Gastroesophageal sphincter (tissue), 4 donors: ENCODE results near the gene TYW1. TPM values are rescaled to one million over a fixed set of nuclear protein-coding genes. Genes with fewer than 3 reads are reported as not detected.
"Not testable (repeated sequence)": the region's sequence is repeated elsewhere in the genome, so short reads cannot be mapped to it uniquely, and the experiment has no call there.

ENCODE experiments used
- ATAC-seq: fragments of 150-250 bp; one replicate; pipeline ENCODE4 v1.9.1; 2016; ENCODE audit warnings: mild to moderate bottlenecking, moderate library complexity
- H3K27ac ChIP-seq, 4 donors: fragments of 200-600 bp; sonication (generic) in 3 of 4; 1 replicate in 3 of 4; 2 replicates in 1 of 4; pipeline ENCODE4 v1.5.1; 2016 to 2019
- H3K27me3 ChIP-seq: fragments of 200-600 bp; sonication (generic); one replicate; pipeline ENCODE4 v1.5.1; 2019
- H3K36me3 ChIP-seq, 2 donors: fragments of 200-600 bp; sonication (generic); one replicate each; pipeline ENCODE4 v1.5.1; 2019; ENCODE audit warnings: control low read depth in 1 of 2
- H3K4me1 ChIP-seq, 3 donors: fragments of 200-600 bp; sonication (generic); 1 replicate in 2 of 3; 2 replicates in 1 of 3; pipeline ENCODE4 v1.5.1; 2016 to 2019; ENCODE audit warnings: control low read depth in 2 of 3
- H3K4me3 ChIP-seq, 2 donors: fragments of 200-600 bp; sonication (generic); one replicate each; pipeline ENCODE4 v1.5.1; 2019; ENCODE audit warnings: mild to moderate bottlenecking in 1 of 2, moderate library complexity in 1 of 2
- H3K9me3 ChIP-seq, 3 donors: fragments of 200-600 bp; sonication (generic); one replicate each; pipeline ENCODE4 v1.5.1; 2017 to 2019; ENCODE audit warnings: control low read depth in 2 of 3
- CTCF ChIP-seq, 4 experiments: fragments of 200-600 bp in 2 of 4; fragments of 450-650 bp in 2 of 4; sonication (generic) in 1 of 4; IDR thresholded peaks; one replicate each; pipeline ENCODE4 v1.5.1; 2017 to 2019; ENCODE audit warnings: antibody characterized with exemption in 4 of 4, mild to moderate bottlenecking in 2 of 4, moderate library complexity in 2 of 4
- EP300 ChIP-seq: sonication (generic); formaldehyde crosslinking; IDR thresholded peaks from one replicate; pipeline ENCODE4 v1.6.1; 2017; ENCODE audit warnings: antibody characterized with exemption, mild to moderate bottlenecking
- POLR2A ChIP-seq, 2 donors: fragments of 450-650 bp; IDR thresholded peaks; one replicate each; pipeline ENCODE4 v1.6.1; 2017; ENCODE audit warnings: antibody characterized with exemption in 2 of 2, mild to moderate bottlenecking in 2 of 2, moderate library complexity in 1 of 2
- POLR2AphosphoS5 ChIP-seq: sonication (generic); formaldehyde crosslinking; IDR thresholded peaks from one replicate; pipeline ENCODE4 v1.6.1; 2017; ENCODE audit warnings: antibody characterized with exemption
- WGBS, 2 donors: methylation state at CpG; one replicate each; pipeline ENCODE4 v1.1.5; 2018; ENCODE audit warnings: low coverage in 1 of 2; 5-methylcytosine and 5-hydroxymethylcytosine counted together
- total RNA-seq, 4 donors: library from RNA; depleted of rRNA; stranded (reverse); fragments of >200 nt; gene quantifications; one replicate each; pipeline ENCODE4 v1.1.0, GENCODE V29; 2016

The TYW1 gene
- total RNA-seq, 4 donors from 2014 or later, result 11.7 to 30.2 (median 14.6) TPM

- Histone ChIP-seq H3K4me3 (no peak overlapping the region), H3K27me3 (no peaks in the 10 kb centered on the region), H3K36me3 (peaks cover 0 to 58% of the 10 kb centered on the region in 2 donors), H3K4me1 (no peaks in the 10 kb centered on the region), H3K9me3 (no peaks in the 10 kb centered on the region), H3K27ac (no peak overlapping the region)
- no peak for ATAC-seq
- 94 to 96% methylated on average over 4 of the region's 4 CpGs for WGBS, 2 donors
- TF ChIP-seq EP300, result no peak
- TF ChIP-seq POLR2AphosphoS5, result no peak
- TF ChIP-seq POLR2A (IDR thresholded peaks at IDR 0.05), result no peak
- TF ChIP-seq CTCF (IDR thresholded peaks at IDR 0.05), result no peak
Measured at GRCh38 chr7:66960192-66960591, 36.4 kb upstream of the TYW1 start.

GRCh38 chr7:66961096-66961495 is 35.5 kb upstream of the TYW1 start:
- ATAC-seq, result no peak
- TF ChIP-seq EP300, result no peak
- no peak for TF ChIP-seq POLR2AphosphoS5
- no peak for TF ChIP-seq CTCF (IDR thresholded peaks at IDR 0.05)
- TF ChIP-seq POLR2A (IDR thresholded peaks at IDR 0.05), result no peak
- 80% methylated on average over 1 of the region's 5 CpGs; no CpG with 5 or more reads in 1 of the 2 donors for WGBS, 2 donors

GRCh38 chr7:66964411-66964810 is 32.2 kb upstream of the TYW1 start:
- no peaks in the 10 kb centered on the region for H3K27me3 ChIP-seq
- H3K27ac ChIP-seq, result no peak overlapping the region
- WGBS, 2 donors, result 35 to 40% methylated on average over 1 to 4 of the region's 4 CpGs
- no peak overlapping the region for H3K4me3 ChIP-seq
- peaks cover 0 to 16% of the 10 kb centered on the region in 2 donors for H3K36me3 ChIP-seq
- TF ChIP-seq POLR2A (IDR thresholded peaks at IDR 0.05) (no peak), EP300 (no peak), CTCF (IDR thresholded peaks at IDR 0.05) (no peak), POLR2AphosphoS5 (no peak)
- H3K9me3 ChIP-seq, result no peaks in the 10 kb centered on the region
- H3K4me1 ChIP-seq, result no peaks in the 10 kb centered on the region
- ATAC-seq, result no peak

More at GRCh38 chr7:66961096-66961495, 35.5 kb upstream of the TYW1 start:
- Histone ChIP-seq H3K27me3 (no peaks in the 10 kb centered on the region), H3K4me1 (no peaks in the 10 kb centered on the region), H3K27ac (no peak overlapping the region), H3K9me3 (no peaks in the 10 kb centered on the region), H3K36me3 (peaks cover 0 to 49% of the 10 kb centered on the region in 2 donors), H3K4me3 (no peak overlapping the region)

- no CpG with 5 or more reads among the region's 6 CpGs for WGBS, 2 donors
- Histone ChIP-seq H3K27ac (no peak overlapping the region), H3K4me1 (no peaks in the 10 kb centered on the region), H3K36me3 (no peaks in the 10 kb centered on the region), H3K4me3 (no peak overlapping the region), H3K27me3 (no peaks in the 10 kb centered on the region), H3K9me3 (no peaks in the 10 kb centered on the region)
- ATAC-seq, result no peak
- TF ChIP-seq EP300 (no peak), POLR2A (IDR thresholded peaks at IDR 0.05) (no peak), POLR2AphosphoS5 (no peak), CTCF (IDR thresholded peaks at IDR 0.05) (no peak)
Measured at GRCh38 chr7:66967029-66967428, 29.6 kb upstream of the TYW1 start.

GRCh38 chr7:66969001-66969400 is 27.6 kb upstream of the TYW1 start:
- H3K27ac ChIP-seq, H3K36me3 ChIP-seq, H3K4me3 ChIP-seq, ATAC-seq, H3K27me3 ChIP-seq, H3K4me1 ChIP-seq, H3K9me3 ChIP-seq: not testable (repeated sequence)
- WGBS, 2 donors, result 93 to 97% methylated on average over 5 of the region's 5 CpGs
